Mesothelial cell of epicardium (in vitro differentiated cells): Measurements from ENCODE around the gene PARD3. TPM values are rescaled to one million over a fixed set of nuclear protein-coding genes. Genes with fewer than 3 reads are reported as not detected.

Experiments used
- DNase-seq, 2 experiments: peaks; one replicate each; pipeline ENCODE4 v3.0.0; 2021; ENCODE audit warnings: low spot score in 2 of 2; ENCODE audit not compliant: unreplicated experiment in 2 of 2
- H3K27ac Mint-ChIP-seq: 2 replicates; pipeline ENCODE4 v1.8.0; 2021; ENCODE audit warnings: mixed read lengths
- H3K27me3 Mint-ChIP-seq: 2 replicates; pipeline ENCODE4 v1.8.0; 2021; ENCODE audit warnings: low read depth, mixed read lengths
- H3K36me3 Mint-ChIP-seq: 2 replicates; pipeline ENCODE4 v1.8.0; 2021; ENCODE audit warnings: mixed read lengths
- H3K4me1 Mint-ChIP-seq: 2 replicates; pipeline ENCODE4 v1.8.0; 2021; ENCODE audit warnings: mixed read lengths
- H3K4me3 Mint-ChIP-seq: 2 replicates; pipeline ENCODE4 v1.8.0; 2021; ENCODE audit warnings: mild to moderate bottlenecking, moderate library complexity, mixed read lengths
- H3K9me3 Mint-ChIP-seq: 2 replicates; pipeline ENCODE4 v1.8.0; 2021; ENCODE audit warnings: mixed read lengths
- total RNA-seq: library from RNA; stranded (reverse); gene quantifications from 3 replicates; pipeline ENCODE4 v1.2.1, GENCODE V29; 2021
- TF ChIP-seq, protein P1 (sequence below): fragments of 200-600 bp; sonication (generic); IDR thresholded peaks from one replicate; pipeline ENCODE4 v1.5.0; 2021; ENCODE audit warnings: antibody characterized with exemption; ENCODE audit not compliant: unreplicated experiment

PARD3 gene
- total RNA-seq, 1 donor from 2014 or later = 73.2 TPM

DNA sequence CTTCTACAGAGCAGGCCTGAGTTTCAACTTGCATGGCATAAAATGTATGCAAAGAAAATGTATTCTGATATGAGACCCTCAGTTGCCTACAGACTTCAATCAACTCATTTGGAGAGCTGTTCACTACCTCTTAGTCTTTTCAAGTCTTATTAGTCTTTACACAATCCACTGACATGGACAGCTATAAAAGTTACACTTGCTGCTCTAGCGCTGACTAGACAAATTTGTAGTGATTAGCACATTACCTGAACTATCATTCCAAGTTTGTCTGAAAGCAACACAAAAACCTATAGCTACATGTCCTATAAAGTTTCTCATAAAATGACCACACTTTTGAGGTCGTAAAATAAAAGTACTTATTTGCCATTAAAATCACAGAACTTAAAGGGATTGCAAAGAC lies 83.9 kb downstream of the PARD3 start:
- DNase-seq = no peak
- no peak overlapping the region for H3K27ac Mint-ChIP-seq
- no peaks in the 10 kb centered on the region for H3K36me3 Mint-ChIP-seq
- H3K9me3 Mint-ChIP-seq = no peaks in the 10 kb centered on the region
- H3K4me3 Mint-ChIP-seq = no peak overlapping the region
- H3K27me3 Mint-ChIP-seq = no peaks in the 10 kb centered on the region
- H3K4me1 Mint-ChIP-seq = peaks cover 56% of the 10 kb centered on the region
- TF ChIP-seq, protein P1, sequence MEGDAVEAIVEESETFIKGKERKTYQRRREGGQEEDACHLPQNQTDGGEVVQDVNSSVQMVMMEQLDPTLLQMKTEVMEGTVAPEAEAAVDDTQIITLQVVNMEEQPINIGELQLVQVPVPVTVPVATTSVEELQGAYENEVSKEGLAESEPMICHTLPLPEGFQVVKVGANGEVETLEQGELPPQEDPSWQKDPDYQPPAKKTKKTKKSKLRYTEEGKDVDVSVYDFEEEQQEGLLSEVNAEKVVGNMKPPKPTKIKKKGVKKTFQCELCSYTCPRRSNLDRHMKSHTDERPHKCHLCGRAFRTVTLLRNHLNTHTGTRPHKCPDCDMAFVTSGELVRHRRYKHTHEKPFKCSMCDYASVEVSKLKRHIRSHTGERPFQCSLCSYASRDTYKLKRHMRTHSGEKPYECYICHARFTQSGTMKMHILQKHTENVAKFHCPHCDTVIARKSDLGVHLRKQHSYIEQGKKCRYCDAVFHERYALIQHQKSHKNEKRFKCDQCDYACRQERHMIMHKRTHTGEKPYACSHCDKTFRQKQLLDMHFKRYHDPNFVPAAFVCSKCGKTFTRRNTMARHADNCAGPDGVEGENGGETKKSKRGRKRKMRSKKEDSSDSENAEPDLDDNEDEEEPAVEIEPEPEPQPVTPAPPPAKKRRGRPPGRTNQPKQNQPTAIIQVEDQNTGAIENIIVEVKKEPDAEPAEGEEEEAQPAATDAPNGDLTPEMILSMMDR = no peak

DNA sequence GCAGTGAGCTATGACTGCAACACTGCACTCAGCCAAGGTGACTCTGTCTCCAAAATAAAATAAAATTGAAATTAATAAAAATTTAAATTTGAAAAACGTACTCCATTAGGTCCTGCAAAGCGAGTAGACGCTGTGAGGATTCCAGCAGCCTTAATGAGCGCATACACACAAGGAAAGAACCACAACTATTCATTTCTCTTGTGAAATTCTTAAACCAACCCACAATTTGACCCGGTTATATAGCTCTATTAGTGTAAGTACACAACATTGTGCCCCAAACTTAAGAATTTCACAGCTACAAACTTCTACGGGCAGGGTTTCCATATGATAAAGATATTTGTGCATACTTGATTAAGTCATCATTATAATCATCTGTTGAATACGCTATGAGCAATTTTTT lies 84.4 kb downstream of the PARD3 start:
- Mint-ChIP-seq H3K27me3 (no peaks in the 10 kb centered on the region), H3K4me3 (no peak overlapping the region), H3K36me3 (no peaks in the 10 kb centered on the region), H3K4me1 (peaks cover 56% of the 10 kb centered on the region), H3K9me3 (no peaks in the 10 kb centered on the region), H3K27ac (no peak overlapping the region)
- TF ChIP-seq, protein P1 = no peak
- no peak for DNase-seq

DNA sequence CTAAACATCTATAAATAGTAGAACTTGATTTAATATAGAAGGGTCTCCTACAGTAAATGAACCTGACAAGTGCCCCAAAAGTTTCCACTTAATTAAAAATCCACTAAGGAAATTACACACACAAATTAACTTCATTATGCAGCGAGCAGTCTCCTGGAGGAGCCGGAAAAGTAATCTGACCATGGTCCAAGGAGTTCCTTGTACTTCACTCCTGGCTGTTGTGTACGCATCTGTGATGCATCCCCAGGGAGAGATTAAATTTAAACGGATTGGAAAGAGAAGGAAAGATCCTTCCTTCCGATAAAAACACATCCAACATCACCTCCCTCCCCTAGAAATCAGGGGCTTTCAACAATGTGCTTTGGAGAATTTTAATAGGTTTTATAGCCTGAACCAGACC lies 85.5 kb downstream of the PARD3 start:
- H3K36me3 Mint-ChIP-seq = no peaks in the 10 kb centered on the region
- H3K27me3 Mint-ChIP-seq = no peaks in the 10 kb centered on the region
- no peak overlapping the region for H3K4me3 Mint-ChIP-seq
- no peaks in the 10 kb centered on the region for H3K9me3 Mint-ChIP-seq
- H3K4me1 Mint-ChIP-seq = peaks cover 54% of the 10 kb centered on the region
- no peak overlapping the region for H3K27ac Mint-ChIP-seq
- DNase-seq = no peak
- TF ChIP-seq, protein P1 = no peak

DNA sequence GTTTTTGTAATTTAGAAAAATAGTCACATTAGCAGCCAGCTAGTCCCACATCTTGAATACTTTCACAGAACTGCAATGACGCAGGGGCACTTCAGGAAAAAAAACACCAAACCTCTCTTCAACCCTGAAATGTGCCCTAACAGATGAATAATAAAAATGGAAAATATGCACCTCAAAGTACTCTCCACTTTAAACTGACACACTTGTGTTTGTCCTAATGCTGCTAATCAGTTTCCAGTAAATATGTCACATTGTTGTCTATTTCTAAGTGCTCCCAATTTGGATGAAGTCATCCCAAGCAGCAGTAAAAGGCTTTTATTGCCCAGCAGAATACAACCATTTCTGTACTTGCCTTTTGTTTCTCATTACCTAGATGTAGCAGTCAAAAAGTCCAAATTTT lies 86.7 kb downstream of the PARD3 start:
- H3K4me1 Mint-ChIP-seq = peaks cover 59% of the 10 kb centered on the region
- DNase-seq = no peak

DNA sequence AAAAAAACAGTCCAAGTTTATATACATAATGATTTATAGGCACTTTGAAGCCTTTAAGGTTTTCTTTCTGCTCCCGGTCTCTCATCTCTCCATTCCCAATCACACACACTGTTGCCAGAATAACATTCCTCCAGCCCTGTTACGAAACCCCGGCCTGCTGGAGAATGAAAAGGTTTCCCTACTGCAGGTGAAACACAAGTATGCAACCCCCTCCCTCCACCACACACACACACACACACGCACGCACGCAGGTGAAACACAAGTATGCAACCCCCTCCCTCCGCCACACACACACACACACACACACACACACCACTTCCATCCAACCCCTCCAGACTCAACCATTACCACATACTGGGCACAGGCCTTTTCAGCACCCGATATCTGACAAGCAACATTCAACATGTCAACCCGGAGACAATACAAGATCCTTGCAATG lies 87.5 kb downstream of the PARD3 start:
- no peaks in the 10 kb centered on the region for H3K27me3 Mint-ChIP-seq
- H3K4me3 Mint-ChIP-seq = no peak overlapping the region
- no peak for DNase-seq
- peak overlapping the region; percentile 78 for H3K27ac Mint-ChIP-seq
- peaks cover 55% of the 10 kb centered on the region for H3K4me1 Mint-ChIP-seq
- H3K9me3 Mint-ChIP-seq = no peaks in the 10 kb centered on the region
- no peaks in the 10 kb centered on the region for H3K36me3 Mint-ChIP-seq
- TF ChIP-seq, protein P1 = no peak

More for the DNA sequence above, 86.7 kb downstream of the PARD3 start:
- Mint-ChIP-seq H3K9me3 (no peaks in the 10 kb centered on the region), H3K4me3 (no peak overlapping the region), H3K36me3 (no peaks in the 10 kb centered on the region), H3K27me3 (no peaks in the 10 kb centered on the region), H3K27ac (peak overlapping the region; percentile 73)
- TF ChIP-seq, protein P1 = no peak

DNA sequence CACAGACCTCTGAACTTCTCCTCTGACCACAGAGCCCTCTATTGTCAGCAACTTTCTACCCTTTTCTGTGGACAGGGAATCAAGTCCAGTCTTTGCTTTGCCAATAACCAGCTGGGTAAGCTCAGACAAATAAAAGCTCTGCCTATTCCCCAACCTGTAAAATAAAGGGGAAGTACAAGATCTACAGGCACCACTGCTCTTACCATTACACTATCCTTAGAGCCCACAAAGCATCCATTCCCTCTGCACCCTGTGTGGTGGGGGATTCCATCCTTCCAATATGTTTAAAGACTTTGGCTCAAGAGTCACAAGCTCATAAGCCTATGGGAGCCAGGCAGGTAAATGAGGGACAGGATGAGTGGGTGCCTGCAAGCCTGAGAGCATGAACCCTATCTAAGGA lies 88.2 kb downstream of the PARD3 start:
- H3K27me3 Mint-ChIP-seq = no peaks in the 10 kb centered on the region
- no peak overlapping the region for H3K4me3 Mint-ChIP-seq
- peak overlapping the region; percentile 58 for H3K27ac Mint-ChIP-seq
- H3K4me1 Mint-ChIP-seq = peaks cover 54% of the 10 kb centered on the region
- no peaks in the 10 kb centered on the region for H3K9me3 Mint-ChIP-seq
- no peaks in the 10 kb centered on the region for H3K36me3 Mint-ChIP-seq
- DNase-seq = no peak
- TF ChIP-seq, protein P1 = no peak
